ENCODE data around the gene RHPN2.

The RHPN2 gene

GRCh38 chr19:33064792-33065550 is at the start of gene RHPN2:
RHPN2 (minus strand) TSS chr19:33064888; CDS start chr19:33064852, 36 bp downstream.
- DNase-seq (ENCODE audit: low read depth), result no peak

- no peak for DNase-seq (ENCODE audit: low read depth)
These were observed 49.6 kb upstream of the RHPN2 start for GRCh38 chr19:33114312-33114711.

- DNase-seq (ENCODE audit: low read depth), result no peak
These were observed 46.9 kb upstream of the RHPN2 start for GRCh38 chr19:33111587-33111986.

GRCh38 chr19:33110137-33110910 is 45.6 kb upstream of the RHPN2 start:
- DNase-seq (ENCODE audit: low read depth), result no peak

- DNase-seq (ENCODE audit: low read depth), result no peak
These were observed 43.5 kb upstream of the RHPN2 start for GRCh38 chr19:33108161-33108560.

GRCh38 chr19:33102893-33103292 is 38.2 kb upstream of the RHPN2 start:
- DNase-seq (ENCODE audit: low read depth), result no peak

- no peak for DNase-seq (ENCODE audit: low read depth)
These were observed 36.4 kb upstream of the RHPN2 start for GRCh38 chr19:33100894-33101644.

- DNase-seq (ENCODE audit: low read depth), result no peak
These were observed 33.4 kb upstream of the RHPN2 start for GRCh38 chr19:33098055-33098534.

GRCh38 chr19:33096005-33096404 is 31.3 kb upstream of the RHPN2 start:
- DNase-seq (ENCODE audit: low read depth), result no peak

- DNase-seq (ENCODE audit: low read depth), result no peak
These were observed 29.9 kb upstream of the RHPN2 start for GRCh38 chr19:33094436-33095067.

- no peak for DNase-seq (ENCODE audit: low read depth)
These were observed 28.9 kb upstream of the RHPN2 start for GRCh38 chr19:33093420-33094210.

GRCh38 chr19:33090179-33090578 is 25.5 kb upstream of the RHPN2 start:
- DNase-seq (ENCODE audit: low read depth), result no peak

GRCh38 chr19:33089010-33089409 is 24.3 kb upstream of the RHPN2 start:
- DNase-seq (ENCODE audit: low read depth), result no peak

GRCh38 chr19:33086955-33087354 is 22.3 kb upstream of the RHPN2 start:
- DNase-seq (ENCODE audit: low read depth), result no peak

GRCh38 chr19:33085570-33086128 is 21.0 kb upstream of the RHPN2 start:
- no peak for DNase-seq (ENCODE audit: low read depth)

GRCh38 chr19:33080761-33081681 is 16.3 kb upstream of the RHPN2 start, which contains the start of gene GPATCH1:
GPATCH1 (plus strand) TSS chr19:33081181; CDS start chr19:33081194, 13 bp downstream.
- peak; percentile 55 for DNase-seq (ENCODE audit: low read depth)

GRCh38 chr19:33075519-33075918 is 10.8 kb upstream of the RHPN2 start:
- no peak for DNase-seq (ENCODE audit: low read depth)

- DNase-seq (ENCODE audit: low read depth), result no peak
These were observed 7.2 kb upstream of the RHPN2 start for GRCh38 chr19:33071887-33072286.

GRCh38 chr19:33067121-33067520 is 2.4 kb upstream of the RHPN2 start:
- no peak for DNase-seq (ENCODE audit: low read depth)

GRCh38 chr19:33066543-33066942 is 1.9 kb upstream of the RHPN2 start:
- DNase-seq (ENCODE audit: low read depth), result no peak

Measured in GM04504 (cell line).